ENCODE results near the gene KIAA1217.

KIAA1217 gene, protein sequence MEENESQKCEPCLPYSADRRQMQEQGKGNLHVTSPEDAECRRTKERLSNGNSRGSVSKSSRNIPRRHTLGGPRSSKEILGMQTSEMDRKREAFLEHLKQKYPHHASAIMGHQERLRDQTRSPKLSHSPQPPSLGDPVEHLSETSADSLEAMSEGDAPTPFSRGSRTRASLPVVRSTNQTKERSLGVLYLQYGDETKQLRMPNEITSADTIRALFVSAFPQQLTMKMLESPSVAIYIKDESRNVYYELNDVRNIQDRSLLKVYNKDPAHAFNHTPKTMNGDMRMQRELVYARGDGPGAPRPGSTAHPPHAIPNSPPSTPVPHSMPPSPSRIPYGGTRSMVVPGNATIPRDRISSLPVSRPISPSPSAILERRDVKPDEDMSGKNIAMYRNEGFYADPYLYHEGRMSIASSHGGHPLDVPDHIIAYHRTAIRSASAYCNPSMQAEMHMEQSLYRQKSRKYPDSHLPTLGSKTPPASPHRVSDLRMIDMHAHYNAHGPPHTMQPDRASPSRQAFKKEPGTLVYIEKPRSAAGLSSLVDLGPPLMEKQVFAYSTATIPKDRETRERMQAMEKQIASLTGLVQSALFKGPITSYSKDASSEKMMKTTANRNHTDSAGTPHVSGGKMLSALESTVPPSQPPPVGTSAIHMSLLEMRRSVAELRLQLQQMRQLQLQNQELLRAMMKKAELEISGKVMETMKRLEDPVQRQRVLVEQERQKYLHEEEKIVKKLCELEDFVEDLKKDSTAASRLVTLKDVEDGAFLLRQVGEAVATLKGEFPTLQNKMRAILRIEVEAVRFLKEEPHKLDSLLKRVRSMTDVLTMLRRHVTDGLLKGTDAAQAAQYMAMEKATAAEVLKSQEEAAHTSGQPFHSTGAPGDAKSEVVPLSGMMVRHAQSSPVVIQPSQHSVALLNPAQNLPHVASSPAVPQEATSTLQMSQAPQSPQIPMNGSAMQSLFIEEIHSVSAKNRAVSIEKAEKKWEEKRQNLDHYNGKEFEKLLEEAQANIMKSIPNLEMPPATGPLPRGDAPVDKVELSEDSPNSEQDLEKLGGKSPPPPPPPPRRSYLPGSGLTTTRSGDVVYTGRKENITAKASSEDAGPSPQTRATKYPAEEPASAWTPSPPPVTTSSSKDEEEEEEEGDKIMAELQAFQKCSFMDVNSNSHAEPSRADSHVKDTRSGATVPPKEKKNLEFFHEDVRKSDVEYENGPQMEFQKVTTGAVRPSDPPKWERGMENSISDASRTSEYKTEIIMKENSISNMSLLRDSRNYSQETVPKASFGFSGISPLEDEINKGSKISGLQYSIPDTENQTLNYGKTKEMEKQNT (N-terminal part only)

GRCh38 chr10:24208661-24209431, at the start of gene KIAA1217:
Gene KIAA1217 (plus strand): TSS chr10:24209138. CDS start chr10:24209194, 56 bp downstream.
- no peak for DNase-seq

GRCh38 chr10:24162206-24162985, 46.5 kb upstream of the KIAA1217 start:
- DNase-seq, result no peak

DNA sequence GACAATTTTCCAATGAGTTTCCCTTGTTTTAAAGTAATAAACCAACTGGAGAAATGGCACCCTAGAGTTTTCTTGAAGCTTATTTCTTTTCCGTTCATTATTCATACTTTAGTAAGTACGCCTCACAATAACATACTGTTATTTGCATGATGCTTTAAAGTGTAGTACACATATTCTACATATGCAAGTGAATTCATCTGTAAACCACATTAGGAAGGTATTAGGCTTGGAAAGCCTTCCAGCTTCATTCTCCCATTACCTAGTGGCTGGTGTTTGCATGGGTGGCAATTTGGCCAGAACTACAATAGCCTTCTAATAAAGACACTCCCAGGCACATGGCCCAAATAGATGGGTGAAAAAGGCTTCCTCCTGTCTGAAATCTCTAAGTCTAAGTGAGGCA, 45.5 kb upstream of the KIAA1217 start:
- no peak for DNase-seq

DNA sequence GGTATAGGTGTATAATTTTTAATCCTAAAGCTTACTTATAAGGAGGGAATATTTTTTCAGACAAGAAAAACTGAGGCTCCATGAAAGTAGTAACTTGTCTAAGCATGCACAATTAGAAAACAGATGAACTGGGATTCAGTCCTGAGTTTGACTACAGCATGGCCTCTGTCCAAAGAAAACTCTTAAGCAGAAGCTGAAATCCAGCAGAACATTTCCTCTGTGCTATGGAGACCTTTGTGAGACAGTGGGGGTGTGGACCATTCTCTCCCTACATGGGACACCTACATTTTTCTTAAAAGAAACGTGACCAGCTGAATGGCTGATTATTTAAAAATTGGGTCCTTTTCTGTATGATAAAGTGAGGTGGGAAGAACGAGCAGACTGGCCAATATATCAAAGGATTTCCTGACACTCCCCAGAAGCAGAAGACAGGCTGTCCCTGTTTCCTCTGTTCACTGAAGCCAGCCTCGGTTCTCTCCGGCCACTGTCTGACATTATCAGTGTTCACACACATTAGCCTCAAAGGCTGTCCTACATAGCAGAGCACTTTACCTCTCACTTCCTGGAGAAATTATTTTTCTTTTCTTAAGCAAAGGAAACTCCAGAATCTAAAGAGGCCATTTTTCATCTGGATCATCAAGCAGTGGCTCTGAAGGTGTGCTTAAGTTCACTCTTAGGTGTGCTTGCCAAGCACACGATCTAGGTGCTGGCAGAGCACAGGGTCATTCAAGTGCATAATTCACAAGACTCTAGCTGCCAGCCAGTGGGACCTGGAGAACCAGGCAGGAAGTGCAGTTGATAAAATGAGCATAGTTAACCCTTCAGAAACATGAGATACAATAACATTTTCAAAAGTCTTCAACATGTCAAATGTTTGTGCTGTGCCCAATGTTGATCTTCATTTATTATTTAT, 40.4 kb upstream of the KIAA1217 start:
- no peak for DNase-seq

GRCh38 chr10:24170199-24170598, 38.7 kb upstream of the KIAA1217 start:
- DNase-seq, result no peak

- no peak for DNase-seq
Measured at GRCh38 chr10:24172909-24173308, 36.0 kb upstream of the KIAA1217 start.

GRCh38 chr10:24174014-24174413, 34.9 kb upstream of the KIAA1217 start:
- no peak for DNase-seq

GRCh38 chr10:24176658-24177057, 32.3 kb upstream of the KIAA1217 start:
- DNase-seq, result no peak

- DNase-seq, result no peak
Measured at GRCh38 chr10:24177636-24178035, 31.3 kb upstream of the KIAA1217 start.

GRCh38 chr10:24180891-24181290, 28.0 kb upstream of the KIAA1217 start:
- no peak for DNase-seq

DNA sequence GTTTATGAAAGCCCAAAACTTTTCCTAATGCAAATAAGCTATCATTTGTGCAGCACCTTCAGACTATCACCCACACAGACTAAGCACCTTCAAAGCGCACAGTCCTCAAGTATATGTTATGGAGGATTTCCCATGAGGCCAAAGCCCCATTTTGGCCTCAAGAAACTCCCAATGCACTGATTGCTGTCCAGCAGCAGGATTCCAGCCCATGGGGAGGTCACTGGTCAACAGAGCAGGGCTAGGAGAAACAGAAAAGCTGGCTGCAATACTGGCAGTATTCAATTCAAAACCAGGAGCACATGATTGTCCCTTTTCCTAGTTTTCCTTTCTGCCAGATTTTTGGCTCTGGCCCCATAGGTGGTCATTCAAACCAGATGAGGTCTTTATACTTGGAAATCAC, 24.5 kb upstream of the KIAA1217 start:
- no peak for DNase-seq

DNA sequence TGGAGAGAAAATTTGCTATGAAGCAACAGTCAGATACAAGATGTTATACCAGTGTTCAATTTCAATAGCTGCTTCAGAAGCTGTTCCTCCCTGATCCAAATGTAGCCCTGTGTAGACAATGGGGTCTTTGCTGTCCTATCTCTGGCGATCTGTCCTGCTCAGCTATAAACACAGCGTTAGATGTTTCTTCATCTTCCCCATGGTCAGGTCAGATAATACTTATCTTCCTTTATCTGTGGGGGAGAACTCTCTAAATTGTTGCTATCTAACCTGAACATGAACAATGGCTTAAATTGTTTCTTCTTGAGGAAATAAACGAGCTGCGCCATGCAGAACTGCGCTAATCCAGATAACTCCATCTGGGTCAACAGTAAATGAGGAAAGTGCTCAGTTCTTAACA, 15.6 kb upstream of the KIAA1217 start:
- no peak for DNase-seq

- no peak for DNase-seq
Measured at GRCh38 chr10:24197263-24197662, 11.7 kb upstream of the KIAA1217 start.

DNA sequence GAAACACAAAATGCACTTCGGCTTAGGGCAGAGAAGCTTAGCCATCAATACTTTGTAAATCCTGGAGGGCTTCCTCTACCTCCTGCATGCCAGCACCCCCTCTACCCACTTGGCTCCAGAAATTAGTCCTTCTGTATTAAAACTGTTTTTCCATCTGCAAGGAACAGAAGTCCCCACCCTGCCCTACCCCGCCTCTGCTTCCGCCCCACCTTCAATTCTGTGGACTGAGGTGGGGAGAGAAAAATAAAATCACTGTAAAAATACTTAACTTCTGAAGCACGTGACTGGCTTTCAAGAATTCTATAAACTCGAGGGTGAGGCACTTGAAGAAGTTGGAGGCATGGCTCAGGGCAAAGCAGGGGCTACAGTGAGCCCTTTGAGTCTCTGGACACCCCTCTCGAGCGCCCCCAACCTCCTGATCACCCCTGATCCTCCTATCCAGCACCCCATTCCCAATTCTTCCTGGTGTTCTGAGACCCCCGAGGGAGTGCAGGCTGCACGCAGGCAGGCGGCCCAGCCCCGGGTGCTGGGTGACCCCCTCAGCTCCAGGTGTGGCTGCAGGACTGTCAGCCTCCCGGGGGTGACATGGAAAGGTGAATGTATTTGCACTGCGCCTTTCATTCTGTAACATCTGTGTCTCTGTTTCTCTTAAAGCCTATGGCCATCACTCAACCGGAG, 7.3 kb upstream of the KIAA1217 start:
- no peak for DNase-seq

DNA sequence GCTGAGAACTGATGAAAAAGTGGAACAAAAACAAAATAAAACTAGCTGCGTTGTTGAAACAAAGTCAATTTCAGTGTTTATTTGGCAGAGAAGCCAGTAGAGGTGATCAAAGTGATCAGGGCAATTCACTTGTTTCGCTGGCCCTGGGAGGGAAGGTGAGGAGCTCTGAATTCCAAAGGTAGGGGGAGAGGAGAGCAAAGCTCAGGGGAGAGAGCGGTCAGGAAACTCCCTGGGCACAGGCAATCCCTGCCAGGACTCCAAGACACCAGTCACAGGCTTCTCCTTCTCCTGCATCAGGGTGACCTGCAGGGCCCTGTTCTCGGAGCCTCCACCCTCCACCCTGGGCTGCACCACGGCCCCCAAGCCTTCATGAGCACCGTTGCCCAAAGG, 6.8 kb upstream of the KIAA1217 start:
- DNase-seq, result no peak

GRCh38 chr10:24205821-24206220, 3.1 kb upstream of the KIAA1217 start:
- DNase-seq, result no peak

- peak in 2 of 3 donors; percentile 27 for DNase-seq
Measured at GRCh38 chr10:24206334-24206733, 2.6 kb upstream of the KIAA1217 start.

- DNase-seq, result no peak
Measured at GRCh38 chr10:24206926-24207325, 2.0 kb upstream of the KIAA1217 start.

DNA sequence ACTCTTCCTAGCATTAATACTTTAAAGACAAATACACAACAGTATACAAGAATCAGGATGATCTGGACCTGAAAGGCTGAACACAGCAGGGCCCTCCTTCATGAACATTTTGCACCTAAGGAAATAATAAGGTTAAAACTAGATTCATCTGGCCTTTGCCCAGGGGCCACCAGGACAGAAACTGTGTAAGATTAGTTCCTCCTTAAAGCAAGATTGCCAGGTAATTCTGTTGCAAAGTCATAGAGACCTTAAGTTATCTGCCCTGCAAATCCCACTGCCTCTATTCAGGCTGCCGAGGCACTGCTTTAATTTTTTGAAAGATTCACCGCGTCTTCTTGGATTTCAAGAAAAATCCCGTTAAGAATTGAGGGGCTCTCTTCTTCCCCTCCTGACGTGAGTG, 1.6 kb upstream of the KIAA1217 start:
- DNase-seq, result no peak
